ENCODE data around the gene BARHL1.

Gene BARHL1

DNA sequence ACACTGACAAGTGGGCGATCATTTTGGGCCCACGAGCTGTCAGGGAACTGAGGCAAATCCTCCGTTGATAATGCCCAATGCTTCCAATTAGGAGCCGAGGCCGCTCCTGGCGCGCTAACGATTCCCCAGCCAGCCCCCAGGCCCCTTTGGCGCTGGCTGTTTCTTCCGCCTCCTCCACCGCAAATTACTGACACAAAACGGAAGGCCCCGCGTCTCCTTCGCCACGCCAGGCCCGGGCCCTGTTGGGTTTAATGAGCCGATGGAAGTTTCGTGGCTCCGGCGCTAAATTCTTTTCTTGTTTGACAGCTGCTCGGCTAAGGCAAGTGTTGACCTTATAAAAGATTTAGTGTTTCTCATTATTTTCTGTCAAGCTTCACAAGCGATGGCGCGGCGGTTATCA, 25.7 kb upstream of the BARHL1 start:
- Histone ChIP-seq H3K79me2 (ENCODE audit: insufficient read depth, low read length) (no peaks in the 10 kb centered on the region), H3F3A (ENCODE audit: insufficient read depth) (no peaks in the 10 kb centered on the region), H3K4me2 (ENCODE audit: low read depth, low read length, poor library complexity, severe bottlenecking) (no peak overlapping the region), H3K9me3 (ENCODE audit: insufficient read depth, low read length) (no peaks in the 10 kb centered on the region), H3K9me2 (replicated peaks; ENCODE audit: insufficient read depth, low read length) (no peaks in the 10 kb centered on the region), H3K27me3 (ENCODE audit: low read length) (no peaks in the 10 kb centered on the region), H3K27ac (ENCODE audit: low read depth, low read length) (no peak overlapping the region), H3K4me3 (ENCODE audit: insufficient read depth, low read length, poor library complexity, severe bottlenecking) (no peak overlapping the region), H3K36me3 (ENCODE audit: low read length) (no peaks in the 10 kb centered on the region), H4K20me1 (ENCODE audit: low read depth, low read length) (no peaks in the 10 kb centered on the region), H3K9ac (ENCODE audit: low read length) (no peak overlapping the region), H2AFZ (ENCODE audit: low read depth, low read length, severe bottlenecking) (no peak overlapping the region)
- no peak for TF ChIP-seq EZH2phosphoT487 (conservative IDR thresholded peaks at IDR 0.05; ENCODE audit: low read length)
- TF ChIP-seq, protein P1, sequence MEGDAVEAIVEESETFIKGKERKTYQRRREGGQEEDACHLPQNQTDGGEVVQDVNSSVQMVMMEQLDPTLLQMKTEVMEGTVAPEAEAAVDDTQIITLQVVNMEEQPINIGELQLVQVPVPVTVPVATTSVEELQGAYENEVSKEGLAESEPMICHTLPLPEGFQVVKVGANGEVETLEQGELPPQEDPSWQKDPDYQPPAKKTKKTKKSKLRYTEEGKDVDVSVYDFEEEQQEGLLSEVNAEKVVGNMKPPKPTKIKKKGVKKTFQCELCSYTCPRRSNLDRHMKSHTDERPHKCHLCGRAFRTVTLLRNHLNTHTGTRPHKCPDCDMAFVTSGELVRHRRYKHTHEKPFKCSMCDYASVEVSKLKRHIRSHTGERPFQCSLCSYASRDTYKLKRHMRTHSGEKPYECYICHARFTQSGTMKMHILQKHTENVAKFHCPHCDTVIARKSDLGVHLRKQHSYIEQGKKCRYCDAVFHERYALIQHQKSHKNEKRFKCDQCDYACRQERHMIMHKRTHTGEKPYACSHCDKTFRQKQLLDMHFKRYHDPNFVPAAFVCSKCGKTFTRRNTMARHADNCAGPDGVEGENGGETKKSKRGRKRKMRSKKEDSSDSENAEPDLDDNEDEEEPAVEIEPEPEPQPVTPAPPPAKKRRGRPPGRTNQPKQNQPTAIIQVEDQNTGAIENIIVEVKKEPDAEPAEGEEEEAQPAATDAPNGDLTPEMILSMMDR (IDR thresholded peaks at IDR 0.05; ENCODE audit: insufficient read depth, low read length, poor library complexity, severe bottlenecking): no peak

DNA sequence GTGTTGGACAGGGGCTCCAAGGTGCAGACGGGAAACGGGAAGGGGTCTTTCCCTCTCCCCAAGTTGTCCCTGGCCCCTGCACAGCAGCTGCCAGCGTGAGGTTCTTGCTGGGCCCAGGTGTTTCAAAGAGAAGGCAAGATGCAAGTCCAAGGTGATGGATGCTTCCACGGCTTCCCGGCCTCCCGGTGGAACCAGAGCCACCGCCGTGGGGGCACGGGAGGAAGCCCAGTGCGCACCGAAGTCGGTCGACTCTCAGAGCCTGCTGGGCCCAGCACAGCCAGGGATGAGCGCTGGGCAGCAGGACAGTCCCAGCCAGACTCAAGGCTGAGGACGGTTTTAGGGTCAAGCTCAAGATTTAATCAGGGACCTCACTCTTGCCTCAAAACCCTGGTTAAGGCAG, 25.2 kb upstream of the BARHL1 start:
- H2AFZ ChIP-seq (ENCODE audit: low read depth, low read length, severe bottlenecking): no peak overlapping the region
- H3K9ac ChIP-seq (ENCODE audit: low read length): no peak overlapping the region
- H3K9me3 ChIP-seq (ENCODE audit: insufficient read depth, low read length): no peaks in the 10 kb centered on the region
- no peaks in the 10 kb centered on the region for H3K9me2 ChIP-seq (replicated peaks; ENCODE audit: insufficient read depth, low read length)
- no peaks in the 10 kb centered on the region for H3K79me2 ChIP-seq (ENCODE audit: insufficient read depth, low read length)
- TF ChIP-seq, protein P1 (IDR thresholded peaks at IDR 0.05; ENCODE audit: insufficient read depth, low read length, poor library complexity, severe bottlenecking): no peak
- TF ChIP-seq EZH2phosphoT487 (conservative IDR thresholded peaks at IDR 0.05; ENCODE audit: low read length): no peak
- H3K27me3 ChIP-seq (ENCODE audit: low read length): no peaks in the 10 kb centered on the region
- H3K4me2 ChIP-seq (ENCODE audit: low read depth, low read length, poor library complexity, severe bottlenecking): no peak overlapping the region
- no peak overlapping the region for H3K27ac ChIP-seq (ENCODE audit: low read depth, low read length)
- no peaks in the 10 kb centered on the region for H3F3A ChIP-seq (ENCODE audit: insufficient read depth)
- H3K4me3 ChIP-seq (ENCODE audit: insufficient read depth, low read length, poor library complexity, severe bottlenecking): no peak overlapping the region
- H4K20me1 ChIP-seq (ENCODE audit: low read depth, low read length): no peaks in the 10 kb centered on the region
- H3K36me3 ChIP-seq (ENCODE audit: low read length): no peaks in the 10 kb centered on the region

DNA sequence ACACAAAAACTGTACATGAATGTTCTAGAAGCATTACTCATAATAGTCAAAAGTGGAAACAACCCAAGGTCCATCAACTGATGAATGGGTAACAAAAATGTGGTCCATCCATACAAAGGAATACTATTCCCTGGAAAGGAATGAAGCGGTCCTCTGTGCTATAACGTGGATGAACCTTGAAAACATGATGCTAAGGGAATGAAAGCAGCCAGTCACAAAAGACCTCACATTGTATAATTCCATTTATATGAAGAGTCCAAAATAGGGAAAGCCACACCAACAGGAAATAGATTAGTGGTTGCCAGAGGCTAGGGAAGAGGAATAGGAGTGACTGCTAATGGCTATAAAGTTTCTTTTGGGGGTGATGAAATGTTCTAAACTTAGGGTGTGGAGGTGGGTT, 22.7 kb upstream of the BARHL1 start:
- Histone ChIP-seq H2AFZ (ENCODE audit: low read depth, low read length, severe bottlenecking) (no peak overlapping the region), H3F3A (ENCODE audit: insufficient read depth) (no peaks in the 10 kb centered on the region), H3K36me3 (ENCODE audit: low read length) (no peaks in the 10 kb centered on the region), H4K20me1 (ENCODE audit: low read depth, low read length) (no peaks in the 10 kb centered on the region), H3K4me2 (ENCODE audit: low read depth, low read length, poor library complexity, severe bottlenecking) (no peak overlapping the region), H3K4me3 (ENCODE audit: insufficient read depth, low read length, poor library complexity, severe bottlenecking) (no peak overlapping the region), H3K9ac (ENCODE audit: low read length) (no peak overlapping the region), H3K27me3 (ENCODE audit: low read length) (no peaks in the 10 kb centered on the region), H3K79me2 (ENCODE audit: insufficient read depth, low read length) (no peaks in the 10 kb centered on the region), H3K27ac (ENCODE audit: low read depth, low read length) (no peak overlapping the region), H3K9me2 (replicated peaks; ENCODE audit: insufficient read depth, low read length) (no peaks in the 10 kb centered on the region), H3K9me3 (ENCODE audit: insufficient read depth, low read length) (no peaks in the 10 kb centered on the region)
- TF ChIP-seq, protein P1 (IDR thresholded peaks at IDR 0.05; ENCODE audit: insufficient read depth, low read length, poor library complexity, severe bottlenecking): no peak
- no peak for TF ChIP-seq EZH2phosphoT487 (conservative IDR thresholded peaks at IDR 0.05; ENCODE audit: low read length)

Measured in SU-DHL-6 (cell line).